Astrocyte of the hippocampus (primary cell): ENCODE measurements around the gene PTPRF.
A peak's percentile ranks its signal among the peaks of the same experiment; 100 is the strongest.
"Not testable (repeated sequence)": the region's sequence is repeated elsewhere in the genome, so short reads cannot be mapped to it uniquely, and the experiment has no call there.

Experiments used
- DNase-seq: peaks from one replicate; pipeline ENCODE4 v3.0.0; 2011; ENCODE audit warnings: low read depth, low spot score

Gene PTPRF

GRCh38 chr1:43530483-43531106 is at the start of gene PTPRF:
PTPRF (plus strand) TSS chr1:43530883; CDS start chr1:43545076, 14,193 bp downstream.
- DNase-seq = peak; percentile 88

- no peak for DNase-seq
These were observed 49.2 kb upstream of the PTPRF start for GRCh38 chr1:43481491-43481890.

- no peak for DNase-seq
These were observed 48.5 kb upstream of the PTPRF start for GRCh38 chr1:43482215-43482614.

- DNase-seq = no peak
These were observed 46.3 kb upstream of the PTPRF start for GRCh38 chr1:43484367-43484766.

DNA sequence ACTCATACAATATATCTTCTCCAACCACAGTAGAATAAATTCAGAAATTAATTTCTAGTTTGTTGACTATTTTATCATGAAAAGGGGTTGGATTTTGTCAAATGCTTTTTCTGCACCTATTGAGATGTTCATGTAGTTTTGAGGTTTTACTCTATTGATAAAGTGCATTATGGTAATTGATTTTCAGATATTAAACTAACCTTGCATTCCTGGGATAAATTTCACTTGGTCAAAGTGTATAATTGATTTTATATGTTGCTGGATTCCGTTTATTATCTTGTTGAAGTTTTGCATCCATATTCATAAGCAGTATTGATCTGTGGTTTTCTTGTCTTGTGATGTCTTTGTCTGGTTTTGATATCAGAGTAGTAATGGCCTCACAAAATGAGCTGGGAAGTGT is 42.5 kb upstream of the PTPRF start:
- DNase-seq = no peak

GRCh38 chr1:43491061-43491460 is 39.6 kb upstream of the PTPRF start:
- DNase-seq = no peak

DNA sequence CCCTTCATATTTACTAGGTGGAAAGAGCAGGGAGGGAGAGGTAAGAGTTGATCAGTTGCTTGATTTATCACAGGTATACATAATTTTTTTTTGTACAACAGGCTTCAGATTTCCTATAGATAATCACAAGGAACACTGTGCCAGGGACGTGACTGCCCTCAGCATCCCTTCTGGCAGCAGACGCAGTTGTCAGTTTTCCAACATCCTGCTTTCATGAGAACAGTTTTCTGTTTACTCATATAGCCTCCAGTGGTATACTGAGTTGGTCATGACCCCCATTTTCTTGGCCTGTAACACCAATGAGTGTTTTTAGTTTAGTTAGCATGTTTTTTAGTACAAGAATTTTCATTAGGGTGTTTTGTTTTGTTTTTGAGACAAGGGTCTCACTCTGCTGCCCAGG is 37.9 kb upstream of the PTPRF start:
- no peak for DNase-seq

- DNase-seq = peak; percentile 21
These were observed 36.8 kb upstream of the PTPRF start for GRCh38 chr1:43493661-43494450.

DNA sequence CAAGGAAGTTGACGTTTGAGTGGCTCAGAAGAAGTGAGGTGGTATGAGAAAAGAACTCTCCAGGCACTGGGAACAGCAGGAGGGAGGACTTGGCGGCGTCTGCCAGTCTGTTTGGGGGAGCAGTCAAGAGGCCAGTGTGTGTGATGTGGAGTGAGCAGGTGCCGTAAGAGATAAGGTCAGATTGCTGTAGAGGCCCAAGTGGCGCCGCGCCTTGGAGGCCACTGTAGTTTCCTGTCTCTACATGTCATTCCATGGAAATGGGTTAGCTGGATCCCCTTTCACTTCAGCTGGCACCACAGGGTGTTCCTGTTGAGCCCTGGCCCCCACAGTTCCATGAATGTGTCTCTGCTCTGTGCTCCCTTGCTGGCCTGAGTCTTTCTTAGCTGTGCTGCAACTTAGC is 35.5 kb upstream of the PTPRF start:
- no peak for DNase-seq

- no peak for DNase-seq
These were observed 30.8 kb upstream of the PTPRF start for GRCh38 chr1:43499898-43500297.

DNA sequence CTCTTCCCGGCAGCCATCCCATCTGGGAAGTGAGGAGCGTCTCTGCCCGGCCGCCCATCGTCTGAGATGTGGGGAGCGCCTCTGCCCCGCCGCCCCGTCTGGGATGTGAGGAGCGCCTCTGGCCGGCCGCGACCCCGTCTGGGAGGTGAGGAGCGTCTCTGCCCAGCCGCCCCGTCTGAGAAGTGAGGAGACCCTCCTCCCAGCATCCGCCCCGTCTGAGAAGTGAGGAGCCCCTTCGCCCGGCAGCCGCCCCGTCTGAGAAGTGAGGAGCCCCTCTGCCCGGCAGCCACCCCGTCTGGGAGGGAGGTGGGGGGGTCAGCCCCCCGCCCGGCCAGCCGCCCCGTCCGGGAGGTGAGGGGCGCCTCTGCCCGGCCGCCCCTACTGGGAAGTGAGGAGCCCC is 28.9 kb upstream of the PTPRF start:
- DNase-seq = not testable (repeated sequence)

DNA sequence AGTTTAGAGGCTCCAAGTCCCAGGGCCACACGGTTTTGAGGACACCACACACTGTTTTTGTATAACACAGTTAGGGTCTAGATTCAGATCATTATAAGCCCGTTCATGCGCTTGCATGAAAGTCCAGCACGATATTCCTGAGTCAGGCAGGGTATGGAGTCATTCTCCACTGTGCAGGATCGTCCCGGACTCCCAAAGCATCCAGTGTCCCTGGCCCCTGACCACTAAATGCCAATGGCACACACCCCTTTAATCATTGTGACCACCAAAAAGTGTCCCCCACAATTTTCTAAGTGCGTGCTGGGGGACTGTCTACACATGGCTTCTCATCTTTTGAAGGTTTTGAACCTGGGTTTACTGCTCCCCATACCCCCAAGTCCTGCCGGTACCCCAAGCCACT is 27.1 kb upstream of the PTPRF start:
- DNase-seq = no peak

GRCh38 chr1:43505077-43505780 is 25.5 kb upstream of the PTPRF start:
- DNase-seq = no peak

- no peak for DNase-seq
These were observed 24.4 kb upstream of the PTPRF start for GRCh38 chr1:43506233-43506632.

DNA sequence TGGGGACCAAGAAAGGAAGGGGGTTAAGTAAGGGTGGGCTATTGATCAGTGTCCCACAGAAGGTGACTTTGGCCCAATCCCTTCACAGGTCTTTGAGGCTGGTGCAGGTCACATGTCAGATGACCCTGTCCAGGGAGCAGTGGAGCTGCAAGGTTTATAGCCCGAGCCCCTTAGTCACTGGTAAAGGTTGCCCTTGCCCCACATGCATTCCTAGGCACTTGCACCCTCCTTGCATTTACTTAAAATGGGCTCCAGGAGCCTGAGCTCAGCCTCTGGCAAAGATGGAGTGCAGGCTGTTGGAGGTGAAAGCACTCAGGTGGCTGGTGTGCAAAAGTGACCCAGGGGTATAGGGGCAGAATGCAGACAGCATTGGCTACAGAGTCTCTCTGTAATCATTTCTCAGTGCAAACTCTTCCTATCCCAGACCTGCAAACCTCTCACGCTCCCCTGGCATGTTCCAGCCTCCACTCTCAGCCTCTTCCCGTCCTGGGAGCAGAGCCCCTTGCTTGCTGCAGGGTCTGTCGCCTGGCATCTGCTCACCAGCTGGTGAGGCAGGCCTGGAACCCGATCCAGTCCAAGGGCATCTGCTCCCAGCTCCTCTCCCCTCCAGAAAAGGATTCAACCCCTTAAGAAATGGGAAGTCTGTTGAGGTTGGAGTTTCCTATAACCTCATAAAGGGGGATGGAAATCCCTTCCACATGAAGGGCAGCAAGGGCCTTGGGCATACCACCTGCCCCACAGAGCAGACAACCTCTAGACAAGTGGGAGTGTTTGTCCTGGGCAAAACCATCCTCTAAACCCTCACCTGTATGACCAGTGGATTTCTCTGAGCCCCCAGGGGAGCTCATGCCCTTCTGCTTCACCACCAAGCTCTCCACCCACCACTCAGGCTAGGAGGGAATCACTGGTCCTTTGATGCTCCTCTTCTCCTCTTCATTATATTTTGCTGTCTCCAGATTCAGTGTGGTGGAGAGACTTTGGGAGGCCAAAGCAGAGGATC is 23.1 kb upstream of the PTPRF start:
- DNase-seq = no peak

DNA sequence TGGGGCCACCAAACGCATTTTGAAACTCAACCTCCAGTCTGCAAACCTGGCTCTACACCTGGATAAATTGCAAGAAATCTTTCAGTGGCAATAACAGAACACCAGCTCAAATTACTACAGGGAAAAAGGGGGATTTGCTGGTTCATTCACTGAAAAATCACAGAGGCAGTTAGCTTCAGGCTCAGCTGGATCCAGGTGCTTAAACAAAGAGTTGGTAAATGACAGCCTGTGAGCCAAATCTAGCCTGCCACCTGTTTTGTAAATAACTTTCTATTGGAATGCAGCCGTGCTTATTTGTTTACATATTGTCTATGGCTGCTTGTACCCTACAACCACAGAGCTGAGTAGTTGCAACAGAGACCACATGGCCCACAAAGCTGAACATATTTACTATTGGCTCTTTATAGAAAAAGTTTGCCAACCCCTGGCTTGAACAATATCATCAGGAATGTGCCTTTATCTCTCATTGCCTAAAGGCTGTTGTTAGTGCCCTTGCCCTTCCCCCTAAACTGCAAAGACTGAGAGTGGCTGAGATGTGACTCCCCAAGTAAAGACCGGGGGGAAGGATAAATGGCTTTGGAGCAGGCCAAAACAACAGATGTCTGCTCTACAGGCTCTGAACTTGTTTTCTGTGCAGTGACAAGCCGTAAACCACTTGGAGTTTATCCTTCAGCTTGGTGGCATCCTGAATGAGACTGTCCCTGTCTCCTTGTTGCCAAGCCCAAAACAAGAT is 21.5 kb upstream of the PTPRF start:
- DNase-seq = no peak

GRCh38 chr1:43509740-43510375 is 20.8 kb upstream of the PTPRF start:
- DNase-seq = no peak

- DNase-seq = no peak
These were observed 20.1 kb upstream of the PTPRF start for GRCh38 chr1:43510621-43511020.

DNA sequence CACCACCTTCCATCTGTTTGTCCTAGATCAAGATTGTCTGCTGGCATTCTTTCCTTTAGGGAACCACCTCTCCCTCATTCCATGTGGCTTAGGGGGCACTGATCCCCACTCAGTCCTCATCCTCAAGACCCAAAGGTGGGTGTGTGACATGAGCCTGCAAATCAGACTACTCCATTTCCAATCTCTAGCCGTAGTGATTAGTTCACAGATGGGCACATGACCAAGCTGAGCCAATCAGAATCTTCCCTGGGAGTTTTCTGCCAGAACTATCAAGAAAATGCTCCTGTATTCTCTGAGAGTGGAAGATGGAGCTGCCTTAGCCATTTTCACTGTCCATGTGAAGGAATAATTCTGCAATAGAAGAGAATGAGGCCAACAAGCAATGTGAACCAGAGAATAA is 19.3 kb upstream of the PTPRF start:
- DNase-seq = no peak

- DNase-seq = no peak
These were observed 18.6 kb upstream of the PTPRF start for GRCh38 chr1:43512133-43512532.
